ENCODE data around the gene HSD17B11. TPM values are rescaled to one million over a fixed set of nuclear protein-coding genes. Genes with fewer than 3 reads are reported as not detected.

The HSD17B11 gene, protein sequence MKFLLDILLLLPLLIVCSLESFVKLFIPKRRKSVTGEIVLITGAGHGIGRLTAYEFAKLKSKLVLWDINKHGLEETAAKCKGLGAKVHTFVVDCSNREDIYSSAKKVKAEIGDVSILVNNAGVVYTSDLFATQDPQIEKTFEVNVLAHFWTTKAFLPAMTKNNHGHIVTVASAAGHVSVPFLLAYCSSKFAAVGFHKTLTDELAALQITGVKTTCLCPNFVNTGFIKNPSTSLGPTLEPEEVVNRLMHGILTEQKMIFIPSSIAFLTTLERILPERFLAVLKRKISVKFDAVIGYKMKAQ
- total RNA-seq, result 34.4 TPM

DNA sequence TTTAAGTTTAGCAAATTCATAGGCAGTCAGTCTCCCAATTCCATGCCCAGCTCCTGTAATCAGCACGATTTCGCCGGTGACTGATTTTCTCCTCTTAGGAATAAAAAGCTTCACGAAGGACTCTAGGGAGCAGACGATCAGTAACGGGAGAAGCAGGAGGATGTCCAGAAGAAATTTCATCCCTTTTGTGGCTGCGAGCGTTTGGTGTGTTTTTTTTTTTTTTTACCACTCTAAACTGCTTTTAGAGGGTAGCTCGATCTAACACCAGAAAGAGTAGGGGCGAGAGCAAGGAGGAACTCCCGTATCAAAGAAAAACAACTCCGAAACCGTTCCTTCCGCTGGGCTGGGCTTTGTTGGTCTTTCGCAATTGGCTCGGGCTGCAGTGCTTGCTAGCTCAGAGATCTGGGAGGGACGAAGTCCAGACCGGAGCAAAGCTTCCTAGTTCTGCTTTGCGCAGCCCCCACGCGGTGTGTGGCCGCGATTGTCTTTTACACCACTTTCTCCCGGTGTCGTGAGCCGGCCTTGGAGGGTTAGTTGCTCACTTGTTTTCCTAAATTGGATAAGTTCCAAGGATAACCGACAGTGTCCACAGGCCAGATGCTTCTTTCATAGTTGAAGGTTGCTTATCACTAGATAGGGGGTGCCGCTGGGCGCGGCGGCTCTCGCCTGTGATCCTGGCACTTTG lies at the start of gene HSD17B11:
HSD17B11 (minus strand) TSS at position 298 of the 685 bp plus-strand sequence; CDS start at position 180, 118 bp downstream.

DNA sequence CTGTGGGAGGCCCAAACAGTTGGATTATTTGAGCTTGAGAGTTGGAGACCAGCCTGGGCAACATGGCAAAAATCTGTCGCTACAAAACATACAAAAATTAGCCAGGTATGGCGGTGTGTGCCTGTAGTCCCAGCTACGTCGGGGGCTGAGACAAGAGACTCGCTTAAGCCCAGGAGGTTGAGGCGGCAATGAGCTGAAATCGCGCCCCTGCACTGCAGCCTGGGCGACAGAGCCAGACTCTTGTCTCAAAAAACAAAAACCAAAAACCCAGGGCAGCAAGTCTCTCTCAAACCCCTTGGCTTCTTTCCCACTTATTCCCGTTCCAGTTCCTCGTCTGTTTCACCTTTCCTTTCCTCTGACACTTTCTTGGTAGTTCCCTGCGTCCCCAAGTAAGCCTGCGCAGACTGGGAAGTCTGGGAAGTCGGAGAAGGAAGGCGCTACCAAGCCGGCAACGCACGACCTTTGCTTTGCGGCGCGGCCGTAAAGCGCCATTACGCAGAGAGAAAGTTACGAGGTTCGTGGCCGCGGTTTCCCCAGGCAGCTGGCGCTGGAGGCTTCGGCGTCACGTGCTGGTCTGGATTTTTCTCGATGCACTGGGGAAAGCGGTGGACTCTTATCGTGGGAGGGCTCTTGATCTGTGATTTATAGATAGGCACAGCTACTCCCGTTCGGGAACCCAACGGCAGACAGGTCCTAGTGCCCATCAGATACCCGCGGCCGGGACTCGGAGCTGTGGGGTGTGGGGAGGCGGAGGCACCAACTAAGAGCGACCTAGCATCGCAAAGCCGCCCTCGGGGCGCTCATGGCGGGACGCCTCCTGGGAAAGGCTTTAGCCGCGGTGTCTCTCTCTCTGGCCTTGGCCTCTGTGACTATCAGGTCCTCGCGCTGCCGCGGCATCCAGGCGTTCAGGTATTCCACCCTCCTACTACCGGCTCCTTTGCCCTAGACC lies 31.4 kb upstream of the HSD17B11 start, which contains the start of gene NUDT9:
NUDT9 (plus strand) TSS at position 470 of the 949 bp plus-strand sequence; CDS start at position 803, 333 bp downstream.

DNA sequence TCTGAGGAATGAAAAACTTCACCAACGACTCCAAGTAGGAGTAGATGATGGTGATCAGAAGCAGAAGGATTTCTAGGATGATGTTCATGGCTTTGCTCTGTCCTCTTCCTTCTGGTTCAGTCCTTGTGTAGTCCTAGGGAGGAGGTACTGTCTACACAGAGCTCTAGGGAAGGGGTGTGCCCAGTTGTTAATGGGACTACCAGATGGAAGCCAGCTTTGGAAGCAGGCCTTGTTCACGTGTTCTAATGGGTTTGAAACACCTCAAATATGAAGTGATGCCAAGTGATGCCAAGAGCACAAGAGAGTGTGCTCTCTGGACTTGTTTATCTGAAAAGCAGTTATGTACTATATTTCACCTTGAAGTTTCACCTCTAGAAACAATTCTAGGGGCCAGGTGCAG lies 68.2 kb downstream of the HSD17B11 start, which contains the start of gene HSD17B13:
HSD17B13 (minus strand) TSS at position 129 of the 400 bp plus-strand sequence; CDS start at position 88, 41 bp downstream.

Small RNA genes lying within 50 kb of the gene (small RNA-seq; reads per million reads assigned to genes)
- gene MIR5705 (ENCODE audit: low replicate concordance), result not detected
- not detected for gene RN7SL681P (ENCODE audit: low replicate concordance)

Other genes starting within 250 kb of the HSD17B11 start
- 93.6 TPM for gene KLHL8, start 170.6 kb downstream of the HSD17B11 start, total RNA-seq
- gene HSD17B13, start 68.3 kb downstream of the HSD17B11 start, total RNA-seq, result 0.94 TPM
- 21.0 TPM for gene NUDT9, start 31.4 kb upstream of the HSD17B11 start, total RNA-seq
- gene SPARCL1, start 138.2 kb upstream of the HSD17B11 start, total RNA-seq, result 32.2 TPM
- under 0.01 TPM for gene DSPP, start 217.3 kb upstream of the HSD17B11 start, total RNA-seq